Activated CD4-positive, alpha-beta T cell treated with anti-CD3 and anti-CD28 coated beads, Interleukin-2, amount 10 ng/mL, durations not matched to agents 24 days and 14 days (primary cell): ENCODE measurements around the gene FHIP2A. TPM values are rescaled to one million over a fixed set of nuclear protein-coding genes. Genes with fewer than 3 reads are reported as not detected.

Experiments
- DNase-seq: peaks from one replicate; pipeline ENCODE4 v3.0.0; 2022
- H3K27ac Mint-ChIP-seq: one replicate; pipeline ENCODE4 v1.8.0; 2022; ENCODE audit warnings: mild to moderate bottlenecking, mixed read lengths
- H3K27me3 Mint-ChIP-seq: one replicate; pipeline ENCODE4 v1.8.0; 2022; ENCODE audit warnings: mixed read lengths
- H3K36me3 Mint-ChIP-seq: one replicate; pipeline ENCODE4 v1.8.0; 2022; ENCODE audit warnings: low read depth, mild to moderate bottlenecking, mixed read lengths
- H3K4me1 Mint-ChIP-seq: one replicate; pipeline ENCODE4 v1.8.0; 2021; ENCODE audit warnings: mixed read lengths
- H3K4me3 Mint-ChIP-seq: one replicate; pipeline ENCODE4 v1.8.0; 2022; ENCODE audit warnings: mild to moderate bottlenecking, moderate library complexity, mixed read lengths
- H3K9me3 Mint-ChIP-seq: one replicate; pipeline ENCODE4 v1.8.0; 2021; ENCODE audit warnings: mixed read lengths
- intact Hi-C: fragments of 100-400 bp; cut with micrococcal nuclease; formaldehyde crosslinking; loops from one replicate; pipeline ENCODE4 v1.15.1; 2023
- total RNA-seq: library from RNA; stranded (reverse); gene quantifications from 2 replicates; pipeline ENCODE4 v1.2.3, GENCODE V29; 2022

Gene FHIP2A
- total RNA-seq, 1 donor from 2014 or later = 24.2 TPM

DNA sequence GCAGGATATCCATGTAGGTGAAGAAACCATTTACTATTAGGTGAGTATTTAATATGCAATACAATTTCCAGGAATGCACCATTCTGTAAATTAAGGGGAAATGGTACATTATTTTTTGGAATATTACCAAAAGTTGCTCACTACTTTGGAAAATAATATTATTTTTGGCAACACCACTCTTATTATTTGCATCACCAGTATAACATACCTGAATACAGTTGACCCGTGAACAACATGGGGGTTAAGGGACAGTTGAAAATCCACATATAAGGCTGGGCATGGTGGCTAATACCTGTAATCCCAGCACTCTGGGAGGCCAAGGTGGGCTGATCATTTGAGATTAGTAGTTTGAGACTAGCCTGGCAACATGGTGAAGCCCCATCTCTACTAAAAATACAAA, 21.2 kb upstream of the FHIP2A start:
- Mint-ChIP-seq H3K27ac (peak overlapping the region; percentile 82), H3K4me3 (peak overlapping the region; percentile 74), H3K9me3 (peaks cover 20% of the 10 kb centered on the region), H3K4me1 (peaks cover 34% of the 10 kb centered on the region), H3K27me3 (no peaks in the 10 kb centered on the region), H3K36me3 (peaks cover 25% of the 10 kb centered on the region)
- DNase-seq = no peak
- intact Hi-C loops = loop anchor here (2.0 to 10.0 kb wide), 2 partner anchors 24 to 186 kb away; no protein-coding TSS in a partner anchor

DNA sequence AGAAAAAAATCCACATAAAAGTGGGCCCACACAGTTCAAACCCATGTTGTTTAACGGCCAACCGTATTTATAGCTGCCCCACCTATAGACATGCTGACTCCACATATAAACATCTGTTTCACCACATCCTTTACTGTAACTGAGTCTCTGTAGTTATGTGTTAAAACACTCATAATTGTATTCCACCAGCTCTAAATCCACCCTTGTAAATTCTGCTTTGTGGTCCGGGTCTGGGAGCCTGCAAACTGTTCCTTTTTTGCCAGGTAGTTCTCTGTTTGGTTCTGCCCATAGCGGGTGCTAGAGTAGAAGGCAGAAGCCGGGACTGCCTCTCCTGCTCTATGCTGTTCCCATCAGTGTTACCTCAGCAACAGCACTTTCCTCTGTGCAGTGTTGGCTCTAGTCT, 20.2 kb upstream of the FHIP2A start:
- peaks cover 23% of the 10 kb centered on the region for H3K36me3 Mint-ChIP-seq
- H3K4me3 Mint-ChIP-seq = peak overlapping the region; percentile 74
- peaks cover 20% of the 10 kb centered on the region for H3K9me3 Mint-ChIP-seq
- DNase-seq = peak; percentile 83
- no peaks in the 10 kb centered on the region for H3K27me3 Mint-ChIP-seq
- peaks cover 34% of the 10 kb centered on the region for H3K4me1 Mint-ChIP-seq
- intact Hi-C loops = loop anchor here (2.0 to 10.0 kb wide), 2 partner anchors 23 to 187 kb away; no protein-coding TSS in a partner anchor
- H3K27ac Mint-ChIP-seq = peak overlapping the region; percentile 82

GRCh38 chr10:114802177-114802576, 19.4 kb upstream of the FHIP2A start:
- H3K4me1 Mint-ChIP-seq = peaks cover 29% of the 10 kb centered on the region

GRCh38 chr10:114806562-114807391, 14.8 kb upstream of the FHIP2A start:
- peaks cover 10% of the 10 kb centered on the region for H3K9me3 Mint-ChIP-seq
- intact Hi-C loops = loop anchor here (10.0 kb wide), 1 partner anchor 192 kb away; no protein-coding TSS in a partner anchor
- H3K4me3 Mint-ChIP-seq = no peak overlapping the region
- DNase-seq = no peak
- H3K36me3 Mint-ChIP-seq = peaks cover 3% of the 10 kb centered on the region
- H3K4me1 Mint-ChIP-seq = peaks cover 22% of the 10 kb centered on the region
- no peaks in the 10 kb centered on the region for H3K27me3 Mint-ChIP-seq
- H3K27ac Mint-ChIP-seq = no peak overlapping the region

More at GRCh38 chr10:114802177-114802576, 19.4 kb upstream of the FHIP2A start:
- DNase-seq = no peak
- Mint-ChIP-seq H3K27ac (peak overlapping the region; percentile 64), H3K9me3 (peaks cover 14% of the 10 kb centered on the region), H3K36me3 (peaks cover 16% of the 10 kb centered on the region), H3K4me3 (peak overlapping the region; percentile 74), H3K27me3 (no peaks in the 10 kb centered on the region)
- intact Hi-C loops = loop anchor here (10.0 kb wide), 1 partner anchor 187 kb away; no protein-coding TSS in a partner anchor

GRCh38 chr10:114808982-114809381, 12.6 kb upstream of the FHIP2A start:
- Mint-ChIP-seq H3K27me3 (no peaks in the 10 kb centered on the region), H3K36me3 (peaks cover 1% of the 10 kb centered on the region), H3K4me3 (no peak overlapping the region), H3K27ac (no peak overlapping the region), H3K4me1 (peaks cover 23% of the 10 kb centered on the region), H3K9me3 (peaks cover 15% of the 10 kb centered on the region)
- intact Hi-C loops = loop anchor here (10.0 kb wide), 1 partner anchor 194 kb away; no protein-coding TSS in a partner anchor
- no peak for DNase-seq

- Mint-ChIP-seq H3K27me3 (peaks cover 2% of the 10 kb centered on the region), H3K27ac (peak overlapping the region; percentile 78), H3K36me3 (peaks cover 1% of the 10 kb centered on the region), H3K4me1 (peaks cover 23% of the 10 kb centered on the region), H3K4me3 (peak overlapping the region; percentile 48), H3K9me3 (peaks cover 15% of the 10 kb centered on the region)
- DNase-seq = peak; percentile 71
- intact Hi-C loops = loop anchor here (1.0 kb wide), 1 partner anchor 319 kb away; no protein-coding TSS in a partner anchor
These were observed 10.7 kb upstream of the FHIP2A start for GRCh38 chr10:114810926-114811325.

DNA sequence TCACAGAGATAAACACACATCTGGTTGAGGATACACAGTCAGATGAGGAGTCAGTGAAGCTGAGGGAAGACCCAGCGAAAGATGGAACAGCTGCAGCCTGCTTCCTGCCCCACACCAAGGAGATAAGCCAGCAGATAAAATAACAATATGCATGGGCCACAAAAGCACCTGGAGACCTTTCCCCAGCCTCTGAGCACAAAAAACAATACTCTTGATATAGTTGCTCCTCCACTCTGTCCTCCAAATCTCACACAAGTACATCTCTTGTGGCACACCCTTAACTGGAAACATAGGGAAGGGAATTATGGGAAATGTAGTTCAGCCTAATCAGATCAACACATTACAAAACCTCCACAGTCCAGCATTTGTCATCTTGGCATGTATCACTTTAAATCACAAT, 9.7 kb upstream of the FHIP2A start:
- intact Hi-C loops = loop anchor here (1.0 kb wide), 1 partner anchor 320 kb away; no protein-coding TSS in a partner anchor
- no peaks in the 10 kb centered on the region for H3K36me3 Mint-ChIP-seq
- peaks cover 15% of the 10 kb centered on the region for H3K9me3 Mint-ChIP-seq
- H3K4me3 Mint-ChIP-seq = no peak overlapping the region
- DNase-seq = no peak
- peaks cover 2% of the 10 kb centered on the region for H3K27me3 Mint-ChIP-seq
- H3K27ac Mint-ChIP-seq = no peak overlapping the region
- H3K4me1 Mint-ChIP-seq = peaks cover 23% of the 10 kb centered on the region

GRCh38 chr10:114815791-114816190, 5.8 kb upstream of the FHIP2A start:
- Mint-ChIP-seq H3K36me3 (no peaks in the 10 kb centered on the region), H3K4me1 (peaks cover 20% of the 10 kb centered on the region), H3K4me3 (no peak overlapping the region), H3K27ac (no peak overlapping the region), H3K27me3 (peaks cover 22% of the 10 kb centered on the region), H3K9me3 (peaks cover 9% of the 10 kb centered on the region)
- intact Hi-C loops = no loop called here
- DNase-seq = no peak

DNA sequence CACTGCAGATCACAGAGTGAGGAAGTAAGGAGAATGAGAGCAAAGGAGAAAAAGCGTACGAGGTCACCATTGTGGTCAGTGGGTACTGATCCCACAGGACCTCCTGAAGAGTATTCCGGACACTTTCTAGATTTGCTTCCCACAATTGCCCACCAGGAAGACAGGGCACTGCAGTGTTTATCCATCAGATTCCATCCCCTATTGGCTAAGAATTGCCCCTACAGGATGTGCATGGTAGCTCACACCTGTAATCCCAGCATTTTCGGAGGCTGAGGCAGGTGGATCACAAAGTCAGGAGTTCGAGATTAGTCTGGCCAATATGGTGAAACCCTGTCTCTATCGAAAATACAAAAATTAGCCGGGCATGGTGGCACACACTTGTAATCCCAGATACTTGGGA, 5.3 kb upstream of the FHIP2A start:
- Mint-ChIP-seq H3K4me3 (no peak overlapping the region), H3K4me1 (peaks cover 15% of the 10 kb centered on the region), H3K9me3 (peaks cover 7% of the 10 kb centered on the region), H3K27me3 (peaks cover 22% of the 10 kb centered on the region), H3K36me3 (no peaks in the 10 kb centered on the region), H3K27ac (no peak overlapping the region)
- DNase-seq = no peak
- intact Hi-C loops = no loop called here

DNA sequence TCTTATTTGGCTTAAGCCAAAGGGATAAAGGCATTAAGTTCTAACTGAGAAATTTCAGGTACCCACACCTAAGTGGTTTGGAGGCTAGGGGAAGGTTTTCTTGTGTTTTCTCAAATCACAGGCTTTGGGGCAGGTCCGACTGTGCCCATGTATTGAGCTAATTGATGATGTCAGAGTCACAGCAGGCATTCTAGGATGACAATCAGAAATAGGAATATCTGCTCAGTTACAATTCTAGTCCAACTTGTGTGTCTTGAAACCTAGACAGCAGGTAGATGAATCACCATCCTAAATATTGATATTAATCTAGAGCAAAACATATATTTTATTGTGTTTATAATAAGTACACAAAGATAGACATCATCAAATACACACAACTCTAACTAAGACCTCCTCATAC, 2.3 kb upstream of the FHIP2A start:
- no peak for DNase-seq
- H3K4me3 Mint-ChIP-seq = no peak overlapping the region
- H3K27me3 Mint-ChIP-seq = peaks cover 22% of the 10 kb centered on the region
- H3K9me3 Mint-ChIP-seq = no peaks in the 10 kb centered on the region
- peaks cover 6% of the 10 kb centered on the region for H3K36me3 Mint-ChIP-seq
- peaks cover 17% of the 10 kb centered on the region for H3K4me1 Mint-ChIP-seq
- intact Hi-C loops = no loop called here
- no peak overlapping the region for H3K27ac Mint-ChIP-seq

- intact Hi-C loops = loop anchor here (1.0 to 2.0 kb wide), 3 partner anchors 9 to 295 kb away; partner anchors contain the start of gene TRUB1
- H3K4me1 Mint-ChIP-seq = peaks cover 31% of the 10 kb centered on the region
- H3K4me3 Mint-ChIP-seq = peak overlapping the region; percentile 91
- peaks cover 19% of the 10 kb centered on the region for H3K36me3 Mint-ChIP-seq
- H3K9me3 Mint-ChIP-seq = no peaks in the 10 kb centered on the region
- H3K27me3 Mint-ChIP-seq = peaks cover 19% of the 10 kb centered on the region
- H3K27ac Mint-ChIP-seq = peak overlapping the region; percentile 96
- DNase-seq = no peak
These were observed 399 bp downstream of the FHIP2A start for GRCh38 chr10:114821915-114822443.

DNA sequence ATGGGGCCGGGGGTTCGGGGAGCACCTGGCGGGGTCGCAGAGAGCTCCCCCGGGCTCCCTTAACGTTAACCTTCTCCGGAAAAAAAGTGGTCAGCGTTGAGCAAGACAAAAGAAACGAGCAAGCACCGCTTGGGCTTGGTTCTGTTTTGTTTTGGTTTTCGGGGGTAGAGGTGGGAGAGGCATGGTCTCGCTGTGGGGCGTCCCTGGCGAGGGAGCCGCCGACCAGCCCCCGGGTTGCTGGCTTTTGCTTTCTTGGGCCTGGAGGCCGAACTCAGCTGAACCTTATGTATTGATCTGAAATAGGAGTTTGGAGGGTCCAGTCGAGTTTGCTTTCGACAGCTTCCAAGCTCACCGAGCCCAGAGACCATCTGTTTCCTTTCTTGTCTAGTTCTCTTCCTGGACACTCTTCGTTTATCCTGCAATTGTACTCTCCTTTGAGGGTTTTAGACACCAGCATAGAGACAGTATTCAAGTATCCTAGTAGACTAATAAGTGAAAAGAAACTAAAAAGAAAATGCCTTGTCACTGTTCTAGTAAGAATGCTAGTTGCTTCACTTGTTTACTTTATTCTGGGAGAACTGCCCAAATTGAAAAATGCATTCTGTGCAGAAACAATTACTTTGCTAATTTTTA, 980 bp downstream of the FHIP2A start:
- Mint-ChIP-seq H3K4me1 (peaks cover 30% of the 10 kb centered on the region), H3K36me3 (peaks cover 23% of the 10 kb centered on the region), H3K27ac (peak overlapping the region; percentile 96), H3K9me3 (no peaks in the 10 kb centered on the region), H3K4me3 (peak overlapping the region; percentile 91), H3K27me3 (peaks cover 16% of the 10 kb centered on the region)
- DNase-seq = peak; percentile 83
- intact Hi-C loops = loop anchor here (2.0 kb wide), 2 partner anchors 116 to 296 kb away; partner anchors contain the start of gene TRUB1

DNA sequence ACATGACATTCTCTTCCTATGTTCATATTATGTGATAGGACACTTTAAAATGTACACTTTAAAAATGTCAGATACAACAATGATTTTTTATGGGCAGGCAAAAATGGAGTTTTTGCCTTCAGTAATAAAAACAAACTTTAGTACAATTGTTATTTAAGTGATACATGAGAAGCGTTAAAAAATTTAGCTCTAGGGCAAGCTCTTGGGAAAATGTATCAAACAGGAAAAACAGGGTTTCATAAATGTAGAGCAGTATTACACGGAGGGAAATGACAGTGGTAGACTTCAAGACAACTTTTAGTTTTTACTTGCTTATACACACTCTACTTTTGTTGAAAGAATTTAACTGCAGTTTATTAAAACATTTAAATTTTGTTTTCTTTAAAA, 1.5 kb downstream of the FHIP2A start:
- Mint-ChIP-seq H3K4me1 (peaks cover 30% of the 10 kb centered on the region), H3K36me3 (peaks cover 23% of the 10 kb centered on the region), H3K9me3 (no peaks in the 10 kb centered on the region), H3K4me3 (peak overlapping the region; percentile 91), H3K27ac (peak overlapping the region; percentile 96), H3K27me3 (peaks cover 12% of the 10 kb centered on the region)
- DNase-seq = no peak
- intact Hi-C loops = loop anchor here (2.0 kb wide), 2 partner anchors 116 to 296 kb away; partner anchors contain the start of gene TRUB1
